H1 (cell line): ENCODE measurements around the gene OSTN. TPM values are rescaled to one million over a fixed set of nuclear protein-coding genes. Genes with fewer than 3 reads are reported as not detected.

ENCODE experiments used
- BACH1 ChIP-seq: IDR thresholded peaks from 2 replicates; pipeline ENCODE4 v1.6.1; 2012; ENCODE audit warnings: low read length, improper control_type of control experiment
- JUND ChIP-seq: IDR thresholded peaks from 2 replicates; pipeline ENCODE4 v1.6.1; 2011; ENCODE audit warnings: mild to moderate bottlenecking, improper control_type of control experiment, low read length
- NRF1 ChIP-seq: IDR thresholded peaks from 2 replicates; pipeline ENCODE4 v1.6.1; 2011; ENCODE audit warnings: mild to moderate bottlenecking, low read depth, low read length, improper control_type of control experiment
- RFX5 ChIP-seq: IDR thresholded peaks from 2 replicates; pipeline ENCODE4 v1.6.1; 2011; ENCODE audit warnings: low read depth, low read length, improper control_type of control experiment, borderline replicate concordance
- RXRA ChIP-seq: IDR thresholded peaks from 2 replicates; pipeline ENCODE4 v1.6.1; 2011; ENCODE audit warnings: low read depth, mild to moderate bottlenecking, low read length, moderate library complexity; ENCODE audit not compliant: insufficient read depth
- SAP30 ChIP-seq: fragments of 300-600 bp; sonication (generic); IDR thresholded peaks from 2 replicates; pipeline ENCODE4 v1.7.1; 2012; ENCODE audit warnings: low read length, moderate library complexity, mild to moderate bottlenecking, inconsistent platforms; ENCODE audit not compliant: insufficient read depth, insufficient replicate concordance
- TAF1 ChIP-seq: IDR thresholded peaks from 2 replicates; pipeline ENCODE4 v1.6.1; 2011; ENCODE audit warnings: mild to moderate bottlenecking, low read depth, low read length
- polyA plus RNA-seq, 7 experiments: library from polyadenylated mRNA; depleted of rRNA in 3 of 7; stranded (reverse) in 5 of 7; unstranded in 2 of 7; fragments of >200 nt in 5 of 7; fragments of 200-250 nt in 2 of 7; gene quantifications; 1 replicate in 5 of 7; 2 replicates in 1 of 7; 4 replicates in 1 of 7; pipeline versions ENCODE4 v1.2.1 to v1.2.3, GENCODE V29; 2011 to 2013; ENCODE audit warnings: missing spikeins in 2 of 7, mixed read lengths in 2 of 7
- total RNA-seq: library from RNA; stranded (reverse); fragmentation: NEBNext Ultra II Directional; extraction: Animal tissue kit (Norgen Biotek cat#: 25700); gene quantifications from 2 replicates; pipeline ENCODE4 v1.2.1, GENCODE V29; 2021

The OSTN gene
- total and polyA plus RNA-seq, 2 of the 8 experiments (the other 6 are each of a cell fraction or from before 2014, with no cell fraction given) = not detected

GRCh38 chr3:191154827-191155226 lies 44.2 kb upstream of the OSTN start (continued):
- no peak for TF ChIP-seq RFX5
- no peak for TF ChIP-seq TAF1
- TF ChIP-seq SAP30 = no peak
- TF ChIP-seq RXRA = no peak
- TF ChIP-seq JUND = no peak
- TF ChIP-seq NRF1 = no peak
- no peak for TF ChIP-seq BACH1
